Fibroblast of mammary gland (primary cell): Measurements from ENCODE around the gene KCNK7.

Source experiments
- DNase-seq: peaks from one replicate; pipeline ENCODE4 v3.0.0-alpha.2; 2010; ENCODE audit warnings: low read depth
- H3K4me3 ChIP-seq: 2 replicates; pipeline ENCODE4 v1.5.1; 2011; ENCODE audit warnings: low read depth, mild to moderate bottlenecking, low read length, moderate library complexity; ENCODE audit not compliant: control insufficient read depth
- CTCF ChIP-seq: conservative IDR thresholded peaks from 2 replicates; pipeline ENCODE4 v1.5.1; 2011; ENCODE audit warnings: low read depth, low read length, inconsistent platforms; ENCODE audit not compliant: control insufficient read depth, insufficient read depth

The KCNK7 gene

GRCh38 chr11:65552388-65552951 lies 43.1 kb downstream of the KCNK7 start:
- H3K4me3 ChIP-seq = no peak overlapping the region
- no peak for TF ChIP-seq CTCF
- DNase-seq = no peak

GRCh38 chr11:65551572-65552387 lies 43.8 kb downstream of the KCNK7 start:
- TF ChIP-seq CTCF = peak; percentile 25
- no peak overlapping the region for H3K4me3 ChIP-seq
- peak; percentile 40 for DNase-seq

- no peak overlapping the region for H3K4me3 ChIP-seq
- DNase-seq = no peak
- TF ChIP-seq CTCF = no peak
These were observed 46.5 kb downstream of the KCNK7 start for GRCh38 chr11:65549096-65549495.

GRCh38 chr11:65548395-65548794 lies 47.2 kb downstream of the KCNK7 start:
- no peak for TF ChIP-seq CTCF
- H3K4me3 ChIP-seq = no peak overlapping the region
- no peak for DNase-seq

GRCh38 chr11:65547446-65548125 lies 48.0 kb downstream of the KCNK7 start:
- TF ChIP-seq CTCF = no peak
- no peak for DNase-seq
- no peak overlapping the region for H3K4me3 ChIP-seq

- DNase-seq = no peak
- H3K4me3 ChIP-seq = no peak overlapping the region
- TF ChIP-seq CTCF = no peak
These were observed 49.2 kb downstream of the KCNK7 start for GRCh38 chr11:65546217-65546958.
